Right lung (tissue), 5 donors: Measurements from ENCODE around the gene ZBTB7C. TPM values are rescaled to one million over a fixed set of nuclear protein-coding genes. Genes with fewer than 3 reads are reported as not detected.

Source experiments
- DNase-seq, 2 donors: peaks; one replicate each; pipeline ENCODE4 v3.0.0-alpha.2; 2013
- polyA plus RNA-seq, 5 donors: library from polyadenylated mRNA; unstranded; fragments of 120-200 nt; gene quantifications; one replicate each; pipeline versions ENCODE4 v1.2.1 to v1.2.3, GENCODE V29; 2013; ENCODE audit warnings: inconsistent platforms in 1 of 5, low replicate concordance in 1 of 5; ENCODE audit not compliant: insufficient read length in 5 of 5, insufficient read depth in 1 of 5

Gene ZBTB7C
- polyA plus RNA-seq, 5 donors, result 1.7 to 3.5 (median 2.2) TPM

DNA sequence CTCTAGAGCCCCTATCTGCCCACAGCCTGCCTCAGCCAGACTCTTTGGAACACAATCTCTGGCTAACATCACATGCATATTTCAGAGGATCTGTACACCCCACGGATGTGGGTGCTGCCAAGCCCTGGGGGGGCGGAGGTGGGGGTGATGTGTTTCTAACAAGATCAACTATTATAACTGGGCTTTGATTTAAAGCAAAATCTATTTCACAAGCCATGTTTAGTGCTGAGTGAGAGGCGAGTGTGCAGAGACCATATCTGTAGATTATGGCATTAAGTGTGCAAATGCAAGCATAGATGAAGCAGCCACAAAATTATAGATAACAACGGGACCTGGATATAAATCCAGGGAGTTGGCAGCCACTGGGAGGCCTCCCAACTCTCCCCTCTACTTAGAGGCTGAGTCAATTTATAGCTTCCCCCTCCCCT lies 342.9 kb downstream of the ZBTB7C start:
- no peak for DNase-seq

DNA sequence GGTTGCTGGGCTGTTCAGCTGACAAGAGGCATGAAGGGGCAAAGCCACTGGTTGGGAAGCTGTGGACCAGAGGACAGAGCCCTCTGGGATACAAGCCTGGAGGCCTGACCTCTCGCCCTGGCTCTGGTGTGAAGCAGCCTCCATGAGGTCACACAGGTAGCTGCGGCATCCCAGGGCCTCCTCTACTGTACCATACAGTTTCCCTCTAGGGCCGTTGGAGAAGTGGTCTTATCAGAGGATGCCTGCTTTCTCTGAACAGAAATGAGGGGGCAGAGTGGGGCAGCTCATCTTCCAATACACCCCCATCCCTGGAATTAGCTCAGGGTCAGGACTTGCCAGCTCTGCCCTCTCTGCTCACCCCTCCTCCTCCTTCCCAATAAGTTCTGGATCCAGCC lies 343.6 kb downstream of the ZBTB7C start:
- no peak for DNase-seq

DNA sequence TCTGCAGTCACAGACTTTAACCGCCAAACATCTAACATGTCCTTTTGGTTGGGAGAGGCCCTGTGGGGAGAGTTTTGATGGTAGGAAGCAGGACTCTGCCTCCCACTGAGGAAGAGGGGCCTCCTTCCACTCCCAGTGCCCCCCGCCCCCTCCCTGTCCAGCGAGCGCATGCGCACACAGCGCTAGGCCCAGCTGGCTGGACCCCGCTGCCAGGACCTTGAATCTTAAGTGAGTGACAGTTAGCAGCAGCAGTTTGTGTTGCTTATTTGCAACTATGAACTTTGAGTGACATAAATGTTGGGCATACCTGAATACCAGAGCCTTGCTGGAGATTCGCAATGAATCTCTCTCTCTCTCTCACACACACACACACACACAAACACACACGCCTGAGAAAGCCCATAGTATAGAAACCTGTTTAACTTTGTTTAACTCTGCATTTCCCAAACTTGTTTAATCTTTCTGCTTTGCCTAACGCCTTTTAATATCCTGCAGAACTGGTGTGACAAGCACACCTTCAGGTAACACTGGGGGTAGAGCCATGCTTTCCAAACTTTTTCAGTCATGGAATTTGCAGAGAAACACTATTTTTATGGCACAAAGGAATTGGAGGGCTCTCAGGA lies 344.1 kb downstream of the ZBTB7C start:
- DNase-seq, result no peak

GRCh38 chr18:48061781-48062570 lies 347.2 kb downstream of the ZBTB7C start:
- DNase-seq, result no peak

DNA sequence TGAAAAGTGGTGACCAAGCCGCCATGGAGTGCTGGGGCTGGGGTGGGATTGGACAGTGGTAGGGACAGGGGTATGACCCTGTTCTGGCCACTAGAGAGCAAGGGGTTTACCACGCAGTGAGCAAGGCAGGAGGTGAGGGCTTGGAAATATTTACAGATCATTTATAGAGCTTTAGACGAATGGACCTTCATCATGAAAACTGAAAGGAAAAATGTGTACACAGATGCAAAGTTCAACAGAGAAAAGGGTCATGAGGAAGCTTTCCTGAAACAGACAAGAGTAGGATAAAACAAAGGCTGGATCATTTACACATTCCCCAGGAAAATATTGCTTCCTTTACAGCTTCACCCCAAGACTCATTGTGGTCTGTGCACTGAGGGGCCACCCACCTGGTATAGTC lies 348.2 kb downstream of the ZBTB7C start:
- no peak for DNase-seq

DNA sequence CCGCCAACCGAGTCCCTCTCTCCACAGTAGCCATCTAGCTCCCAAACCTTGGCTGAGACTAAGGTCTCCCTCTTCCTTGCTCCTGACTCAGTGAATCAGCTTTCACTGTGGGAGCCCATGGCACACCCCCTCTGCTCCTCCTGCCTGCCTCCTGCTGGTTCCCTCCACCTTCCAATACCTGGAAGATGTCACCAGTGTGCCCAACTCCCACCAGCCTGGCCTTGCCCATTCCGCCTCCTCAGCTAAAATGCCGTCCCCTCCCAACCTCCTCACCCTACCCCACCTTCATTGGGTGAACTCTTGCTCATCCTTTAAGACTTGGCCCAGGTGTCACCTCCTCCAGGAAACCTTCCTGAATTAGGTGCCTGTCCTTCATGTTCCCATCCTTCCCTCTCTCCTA lies 348.8 kb downstream of the ZBTB7C start:
- no peak for DNase-seq

DNA sequence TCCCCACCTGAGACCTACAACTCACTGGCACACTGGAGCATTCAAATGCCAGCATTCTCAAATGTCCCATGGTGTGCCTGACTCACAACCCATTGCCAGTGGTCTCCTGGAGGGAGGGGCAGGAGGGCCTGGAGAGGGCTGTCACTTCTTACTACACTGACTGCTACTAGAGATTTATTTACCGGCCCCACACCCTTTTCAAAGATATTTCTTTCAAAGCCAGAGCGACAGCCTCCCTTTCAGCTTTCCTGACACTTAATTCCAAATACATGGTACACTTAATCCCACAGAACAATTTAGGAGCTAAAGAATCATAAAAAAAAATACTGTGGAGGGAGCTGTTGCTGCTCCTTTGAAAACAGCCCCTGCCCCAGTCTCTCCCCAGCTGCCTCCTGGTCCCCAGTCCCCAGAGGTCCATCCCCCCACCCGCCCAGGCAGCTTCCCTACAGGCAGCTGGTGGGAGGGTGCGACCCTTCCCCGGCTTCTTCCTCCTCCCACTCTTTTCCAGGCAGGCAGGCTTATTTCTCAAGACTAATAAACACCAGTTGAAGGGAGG lies 349.6 kb downstream of the ZBTB7C start:
- no peak for DNase-seq

- no peak for DNase-seq
These were observed 350.7 kb downstream of the ZBTB7C start for GRCh38 chr18:48058486-48058885.

DNA sequence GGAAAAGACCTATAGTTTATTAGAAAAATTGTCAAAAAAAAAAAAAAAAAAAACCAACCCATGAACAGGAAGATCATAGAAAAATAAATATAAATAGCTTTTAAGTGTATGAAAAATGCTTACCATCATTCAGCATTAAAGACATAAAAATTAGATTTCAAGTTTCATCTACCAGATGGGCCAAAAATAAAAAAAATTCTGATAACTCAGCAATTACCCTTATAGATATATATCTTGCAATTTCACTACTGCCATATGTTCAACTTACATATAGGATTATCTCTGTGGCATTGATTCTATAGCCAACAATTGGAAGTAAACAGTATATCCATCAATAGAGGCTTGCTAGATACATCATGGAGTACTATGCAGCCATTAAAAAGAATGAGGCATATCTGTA lies 352.2 kb downstream of the ZBTB7C start:
- no peak for DNase-seq

DNA sequence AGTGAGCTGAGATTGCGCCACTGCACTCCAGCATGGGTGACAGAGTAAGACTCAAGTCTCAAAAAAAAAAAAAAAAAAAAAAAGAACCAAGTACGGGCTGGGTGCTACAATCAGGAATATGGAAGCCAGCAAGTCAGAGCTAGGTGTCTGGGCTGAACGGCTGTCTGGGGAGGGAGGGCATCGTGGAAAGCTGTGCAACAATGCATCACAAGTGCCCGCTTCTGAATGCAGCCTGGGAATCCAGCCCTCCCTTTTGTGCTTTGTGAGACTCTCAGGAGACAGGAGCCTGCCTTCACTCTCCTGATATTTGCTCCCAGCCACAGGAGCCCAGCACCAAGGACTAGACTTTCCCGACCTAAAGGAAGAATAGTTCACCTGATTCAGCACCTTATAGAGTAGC lies 353.8 kb downstream of the ZBTB7C start:
- DNase-seq, result no peak

- no peak for DNase-seq
These were observed 355.0 kb downstream of the ZBTB7C start for GRCh38 chr18:48053881-48054816.

- no peak for DNase-seq
These were observed 356.3 kb downstream of the ZBTB7C start for GRCh38 chr18:48052842-48053241.

- no peak for DNase-seq
These were observed 357.0 kb downstream of the ZBTB7C start for GRCh38 chr18:48051945-48052840.

DNA sequence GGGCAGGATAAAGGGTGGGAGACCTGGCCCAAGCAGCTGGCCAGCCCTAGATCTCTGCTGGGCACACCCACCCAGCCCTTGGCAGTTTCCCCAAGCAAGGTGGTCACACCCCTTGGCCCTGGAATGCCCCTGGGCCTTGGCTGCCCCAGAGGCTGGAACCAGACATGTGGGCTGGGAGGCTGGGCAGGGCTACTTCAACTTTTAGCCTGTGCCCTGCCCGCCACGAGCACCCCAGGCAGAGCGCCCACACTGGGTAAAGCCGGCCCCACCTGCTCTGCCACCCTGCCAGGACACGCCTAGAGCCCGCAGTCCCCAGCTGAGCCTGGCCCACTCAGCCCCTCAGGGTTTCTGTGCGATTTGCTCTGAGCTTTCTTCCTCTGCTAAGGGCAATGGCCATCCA lies 359.0 kb downstream of the ZBTB7C start:
- DNase-seq, result no peak

GRCh38 chr18:48049757-48050156 lies 359.4 kb downstream of the ZBTB7C start:
- no peak for DNase-seq

- DNase-seq, result no peak
These were observed 360.9 kb downstream of the ZBTB7C start for GRCh38 chr18:48048251-48048650.

GRCh38 chr18:48046843-48047242 lies 362.3 kb downstream of the ZBTB7C start:
- DNase-seq, result no peak

GRCh38 chr18:48045744-48046143 lies 363.4 kb downstream of the ZBTB7C start:
- DNase-seq, result no peak

DNA sequence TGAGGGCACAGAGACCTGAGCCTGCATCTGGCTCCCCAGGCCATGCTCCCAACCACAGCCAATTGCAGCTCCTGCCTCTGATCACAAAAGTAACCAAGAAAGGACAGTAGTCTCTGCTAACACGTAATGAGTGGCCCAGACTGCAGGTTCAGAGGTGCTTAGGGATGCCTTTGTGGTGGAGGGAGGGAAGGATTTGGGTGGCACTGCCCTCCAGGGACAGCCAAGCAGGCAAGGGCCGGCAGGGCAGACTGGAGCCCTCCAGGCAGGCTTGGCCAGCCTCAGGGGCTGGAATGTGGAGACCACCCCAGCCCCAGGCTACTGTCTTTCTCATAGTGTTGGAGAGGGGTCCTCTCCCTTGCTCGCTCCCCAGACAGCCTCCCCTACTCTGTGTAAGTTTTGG lies 364.2 kb downstream of the ZBTB7C start:
- DNase-seq, result no peak

DNA sequence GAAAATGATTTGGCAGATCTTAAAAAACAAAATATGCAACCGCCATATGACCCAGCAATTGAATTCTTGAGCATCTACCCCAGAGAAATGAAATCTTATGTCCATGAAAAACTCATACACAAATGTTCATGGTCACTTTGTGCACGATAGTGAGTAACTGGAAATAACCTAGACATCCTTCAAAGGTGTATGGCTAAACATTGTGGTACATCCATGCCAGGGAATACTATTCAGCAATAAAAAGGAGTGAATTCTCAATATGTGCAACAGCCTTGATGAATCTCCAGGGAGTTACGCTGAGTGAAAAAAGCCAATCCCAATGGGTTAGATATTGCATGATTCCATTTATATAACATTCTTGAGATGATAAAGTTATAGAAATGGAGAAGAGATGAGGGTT lies 366.0 kb downstream of the ZBTB7C start:
- no peak for DNase-seq

GRCh38 chr18:48042431-48042830 lies 366.8 kb downstream of the ZBTB7C start:
- DNase-seq, result no peak
